Renal pelvis (tissue), 12 donors: ENCODE results near the gene TXN2. TPM values are rescaled to one million over a fixed set of nuclear protein-coding genes. Genes with fewer than 3 reads are reported as not detected.
"Not testable (repeated sequence)": the region's sequence is repeated elsewhere in the genome, so short reads cannot be mapped to it uniquely, and the experiment has no call there.

ENCODE experiments used
- DNase-seq: peaks from one replicate; pipeline ENCODE4 v3.0.0-alpha.2; 2013
- long read RNA-seq, 16 experiments: transcript quantifications; one replicate each; lab custom pipeline, GENCODE V29; 2026
- polyA plus RNA-seq, 3 donors: library from polyadenylated mRNA; unstranded; fragments of 120-200 nt; gene quantifications; one replicate each; pipeline ENCODE4 v1.2.1, GENCODE V29; 2013; ENCODE audit not compliant: insufficient read length in 3 of 3

TXN2 gene, protein sequence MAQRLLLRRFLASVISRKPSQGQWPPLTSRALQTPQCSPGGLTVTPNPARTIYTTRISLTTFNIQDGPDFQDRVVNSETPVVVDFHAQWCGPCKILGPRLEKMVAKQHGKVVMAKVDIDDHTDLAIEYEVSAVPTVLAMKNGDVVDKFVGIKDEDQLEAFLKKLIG
- 100 to 1,000 TPM; 124 to 142 (median 126) TPM for polyA plus RNA-seq
- long read RNA-seq, donor 1, transcript TXN2-204 (4 exons, 1,280 nt) = minor isoform, 9 of 94 reads
- long read RNA-seq, donor 1, transcript TXN2-201 (4 exons, 1,736 nt) = major isoform, 60 of 94 reads
- long read RNA-seq, donor 1, partial matches to known transcripts = 23 of 94 reads
- long read RNA-seq, donor 1, other reads (novel, unspliced or antisense) = 0 of 94 reads
- long read RNA-seq, donor 2, transcript TXN2-201 (4 exons, 1,736 nt) = major isoform, 87 of 114 reads
- long read RNA-seq, donor 2, transcript TXN2-204 (4 exons, 1,280 nt) = minor isoform, 5 of 114 reads
- long read RNA-seq, donor 2, partial matches to known transcripts = 20 of 114 reads
- long read RNA-seq, donor 2, other reads (novel, unspliced or antisense) = 0 of 114 reads
- long read RNA-seq, donor 3, transcript TXN2-201 (4 exons, 1,736 nt) = major isoform, 59 of 86 reads
- long read RNA-seq, donor 3, partial matches to known transcripts = 22 of 86 reads
- long read RNA-seq, donor 3, other reads (novel, unspliced or antisense) = 0 of 86 reads
- long read RNA-seq, donor 4, transcript TXN2-201 (4 exons, 1,736 nt) = major isoform, 57 of 79 reads
- long read RNA-seq, donor 4, partial matches to known transcripts = 20 of 79 reads
- long read RNA-seq, donor 4, other reads (novel, unspliced or antisense) = 0 of 79 reads
- long read RNA-seq, donor 5, transcript TXN2-201 (4 exons, 1,736 nt) = major isoform, 36 of 57 reads
- long read RNA-seq, donor 5, partial matches to known transcripts = 15 of 57 reads
- long read RNA-seq, donor 5, other reads (novel, unspliced or antisense) = 0 of 57 reads
- long read RNA-seq, donor 6, transcript TXN2-204 (4 exons, 1,280 nt) = minor isoform, 6 of 95 reads
- long read RNA-seq, donor 6, transcript TXN2-201 (4 exons, 1,736 nt) = major isoform, 64 of 95 reads
- long read RNA-seq, donor 6, partial matches to known transcripts = 24 of 95 reads
- long read RNA-seq, donor 6, other reads (novel, unspliced or antisense) = 0 of 95 reads
- long read RNA-seq, donor 7, transcript TXN2-201 (4 exons, 1,736 nt) = major isoform, 61 of 115 reads
- long read RNA-seq, donor 7, transcript TXN2-204 (4 exons, 1,280 nt) = minor isoform, 8 of 115 reads
- long read RNA-seq, donor 7, partial matches to known transcripts = 46 of 115 reads
- long read RNA-seq, donor 7, other reads (novel, unspliced or antisense) = 0 of 115 reads
- long read RNA-seq, donor 8, transcript TXN2-201 (4 exons, 1,736 nt) = major isoform, 25 of 42 reads
- long read RNA-seq, donor 8, partial matches to known transcripts = 14 of 42 reads
- long read RNA-seq, donor 8, other reads (novel, unspliced or antisense) = 0 of 42 reads
- long read RNA-seq, donor 9, transcript TXN2-204 (4 exons, 1,280 nt) = minor isoform, 5 of 102 reads
- long read RNA-seq, donor 9, transcript TXN2-201 (4 exons, 1,736 nt) = major isoform, 73 of 102 reads
- long read RNA-seq, donor 9, partial matches to known transcripts = 22 of 102 reads
- long read RNA-seq, donor 9, other reads (novel, unspliced or antisense) = 0 of 102 reads
- long read RNA-seq, donor 10, transcript TXN2-201 (4 exons, 1,736 nt) = major isoform, 48 of 72 reads
- long read RNA-seq, donor 10, transcript TXN2-204 (4 exons, 1,280 nt) = minor isoform, 6 of 72 reads
- long read RNA-seq, donor 10, partial matches to known transcripts = 16 of 72 reads
- long read RNA-seq, donor 10, other reads (novel, unspliced or antisense) = 0 of 72 reads
- long read RNA-seq, donor 11, transcript TXN2-201 (4 exons, 1,736 nt) = major isoform, 45 of 67 reads
- long read RNA-seq, donor 11, partial matches to known transcripts = 19 of 67 reads
- long read RNA-seq, donor 11, other reads (novel, unspliced or antisense) = 0 of 67 reads
- long read RNA-seq, donor 12, transcript TXN2-201 (4 exons, 1,736 nt) = major isoform, 76 of 105 reads
- long read RNA-seq, donor 12, partial matches to known transcripts = 23 of 105 reads
- long read RNA-seq, donor 12, other reads (novel, unspliced or antisense) = 0 of 105 reads
- long read RNA-seq, donor 13, transcript TXN2-201 (4 exons, 1,736 nt) = major isoform, 42 of 61 reads
- long read RNA-seq, donor 13, partial matches to known transcripts = 16 of 61 reads
- long read RNA-seq, donor 13, other reads (novel, unspliced or antisense) = 0 of 61 reads
- long read RNA-seq, donor 14, transcript TXN2-204 (4 exons, 1,280 nt) = minor isoform, 10 of 196 reads
- long read RNA-seq, donor 14, transcript TXN2-201 (4 exons, 1,736 nt) = major isoform, 105 of 196 reads
- long read RNA-seq, donor 14, partial matches to known transcripts = 79 of 196 reads
- long read RNA-seq, donor 14, other reads (novel, unspliced or antisense) = 0 of 196 reads
- long read RNA-seq, donor 15, transcript TXN2-201 (4 exons, 1,736 nt) = major isoform, 99 of 134 reads
- long read RNA-seq, donor 15, partial matches to known transcripts = 30 of 134 reads
- long read RNA-seq, donor 15, other reads (novel, unspliced or antisense) = 0 of 134 reads
- long read RNA-seq, donor 16, transcript TXN2-204 (4 exons, 1,280 nt) = minor isoform, 5 of 104 reads
- long read RNA-seq, donor 16, transcript TXN2-201 (4 exons, 1,736 nt) = major isoform, 77 of 104 reads
- long read RNA-seq, donor 16, partial matches to known transcripts = 21 of 104 reads
- long read RNA-seq, donor 16, other reads (novel, unspliced or antisense) = 0 of 104 reads

- peak; percentile 97 for DNase-seq
Measured at GRCh38 chr22:36481393-36482168, at the start of gene TXN2. Gene TXN2 (minus strand): TSS chr22:36481640. CDS start chr22:36480837, 803 bp downstream.

DNA sequence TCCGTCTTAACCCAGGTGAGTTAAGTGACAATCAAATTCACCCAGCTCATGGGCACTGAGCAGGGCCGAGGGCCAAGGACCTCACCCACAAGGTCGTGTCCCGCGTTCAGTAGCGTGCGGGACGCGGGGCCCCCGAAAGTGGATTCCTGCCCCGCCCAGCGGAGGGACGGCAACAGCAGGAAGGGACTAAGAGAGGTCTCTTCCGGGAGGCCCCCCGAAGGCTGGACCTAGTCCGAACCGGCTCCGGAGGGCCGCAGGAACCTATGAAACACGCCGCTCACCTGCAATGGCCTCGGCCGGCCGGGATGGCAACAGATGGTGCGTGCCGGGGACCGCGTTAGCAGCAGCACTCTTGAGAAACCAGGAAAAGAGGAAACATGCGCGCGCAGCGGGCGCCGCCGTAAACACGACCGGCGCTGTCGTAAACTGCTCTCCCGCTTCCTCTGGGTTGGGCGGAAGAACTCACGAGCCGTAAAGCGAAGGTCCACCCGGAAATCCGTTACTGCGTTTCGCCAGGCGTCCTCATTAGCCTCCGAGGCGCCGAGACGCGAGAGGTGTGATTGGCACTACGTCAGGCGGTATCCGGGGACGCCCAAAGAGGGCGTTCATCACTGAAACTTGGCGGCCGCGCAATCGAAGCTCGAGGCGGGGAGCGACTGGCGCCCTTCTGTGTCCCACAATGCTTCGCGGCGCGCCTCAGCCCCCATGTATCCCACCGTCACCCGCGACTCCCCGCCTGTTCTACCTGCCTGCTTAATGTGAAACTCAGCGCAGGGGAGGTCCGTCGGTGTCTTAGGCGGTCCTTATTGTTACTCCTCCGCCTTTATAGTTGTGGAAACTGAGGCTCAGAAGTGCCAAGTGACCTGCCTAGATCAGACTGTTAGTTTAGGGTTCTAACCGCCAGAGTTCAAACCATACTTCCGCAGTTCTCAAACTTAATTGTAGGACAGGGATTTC lies 47.6 kb upstream of the TXN2 start, which contains the start of gene EIF3D:
EIF3D (minus strand) TSS at position 372 of the 957 bp plus-strand sequence. CDS start 3,045 bp downstream, outside the sequence.
- DNase-seq = peak; percentile 99

GRCh38 chr22:36528341-36528740 lies 46.9 kb upstream of the TXN2 start:
- no peak for DNase-seq

- no peak for DNase-seq
Measured at GRCh38 chr22:36522662-36523061, 41.2 kb upstream of the TXN2 start.

- DNase-seq = no peak
Measured at GRCh38 chr22:36520423-36520822, 39.0 kb upstream of the TXN2 start.

GRCh38 chr22:36519906-36520305 lies 38.5 kb upstream of the TXN2 start:
- not testable (repeated sequence) for DNase-seq

DNA sequence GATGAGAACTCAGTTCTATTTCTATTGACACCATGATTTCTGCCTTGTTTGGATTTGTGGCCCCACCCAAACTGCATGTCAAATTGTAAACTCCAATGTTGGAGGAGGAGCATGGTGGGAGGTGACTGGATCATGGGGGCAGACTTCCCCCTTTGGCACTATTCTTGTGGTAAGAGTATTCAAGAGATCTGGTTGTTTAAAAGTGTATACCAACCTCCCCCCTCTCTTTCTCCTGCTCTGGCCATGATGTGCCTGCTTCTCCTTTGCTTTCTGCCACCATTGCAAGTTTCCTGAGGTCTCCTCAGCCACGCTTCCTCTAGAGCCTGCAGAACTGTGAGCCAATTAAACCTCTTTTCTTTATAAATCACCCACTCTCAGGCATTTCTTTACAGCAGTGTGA lies 33.3 kb upstream of the TXN2 start:
- DNase-seq = no peak

DNA sequence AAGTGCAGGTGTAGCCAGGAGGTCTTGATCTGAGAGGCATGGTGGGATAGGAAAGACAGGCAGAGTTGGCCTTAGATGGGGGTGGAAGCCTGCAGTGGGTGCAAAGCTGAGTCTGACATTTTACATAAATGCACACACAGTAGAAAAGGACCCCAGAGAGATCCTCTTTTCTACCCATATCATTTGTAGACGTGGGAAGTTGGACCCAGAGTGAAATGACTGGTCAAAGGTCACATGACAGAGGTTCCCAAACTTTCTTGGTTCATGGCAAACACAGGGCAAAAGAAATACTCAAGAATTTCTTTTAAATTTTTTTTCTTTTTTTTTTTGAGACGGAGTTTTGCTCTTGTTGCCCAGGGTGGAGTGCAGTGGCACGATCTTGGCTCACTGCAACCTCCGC lies 31.6 kb upstream of the TXN2 start:
- DNase-seq = no peak

- DNase-seq = no peak
Measured at GRCh38 chr22:36512333-36512732, 30.9 kb upstream of the TXN2 start.

DNA sequence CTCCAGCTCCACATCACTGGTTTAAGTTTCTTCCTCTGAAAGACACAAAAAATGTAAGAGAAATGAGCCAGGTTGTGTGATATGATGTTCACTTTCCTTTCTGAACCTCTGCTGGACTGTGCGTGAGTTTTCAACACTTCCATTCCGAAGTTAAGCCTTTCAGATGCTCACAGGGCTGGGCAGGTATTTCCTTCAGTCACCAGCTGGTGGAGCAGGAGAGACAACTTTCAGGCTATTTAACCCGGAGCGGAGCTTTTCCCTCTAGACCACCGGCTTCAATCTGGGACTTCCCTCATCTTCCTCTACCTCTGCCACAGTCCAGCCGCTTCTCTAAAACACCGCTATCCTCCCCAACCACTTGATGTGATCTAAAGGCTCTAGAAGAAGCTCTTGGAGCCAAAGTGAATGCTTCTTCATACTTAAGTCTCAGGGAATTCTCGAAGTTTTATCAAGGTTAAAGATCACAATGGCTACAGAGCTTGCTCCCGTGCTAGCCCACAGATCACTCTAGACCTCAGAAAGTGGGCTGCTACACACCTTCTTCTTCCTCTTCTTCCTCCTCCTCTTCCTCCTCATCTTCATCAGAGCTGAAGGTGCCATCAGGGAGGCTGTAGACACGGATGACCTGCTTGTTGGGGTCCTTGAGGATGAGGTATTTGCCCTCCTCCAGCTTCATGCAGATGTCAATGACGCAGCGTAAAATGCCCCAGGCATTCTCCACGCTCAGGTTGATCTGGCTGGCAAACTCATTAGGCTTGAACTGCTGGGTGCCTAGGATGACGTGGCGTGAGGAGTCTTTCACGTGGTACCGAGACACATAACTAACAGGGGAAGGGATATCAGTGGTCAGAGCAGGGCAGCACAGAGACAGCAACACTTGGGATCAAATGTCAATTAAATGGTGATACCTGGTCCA lies 29.8 kb upstream of the TXN2 start:
- peak; percentile 63 for DNase-seq

DNA sequence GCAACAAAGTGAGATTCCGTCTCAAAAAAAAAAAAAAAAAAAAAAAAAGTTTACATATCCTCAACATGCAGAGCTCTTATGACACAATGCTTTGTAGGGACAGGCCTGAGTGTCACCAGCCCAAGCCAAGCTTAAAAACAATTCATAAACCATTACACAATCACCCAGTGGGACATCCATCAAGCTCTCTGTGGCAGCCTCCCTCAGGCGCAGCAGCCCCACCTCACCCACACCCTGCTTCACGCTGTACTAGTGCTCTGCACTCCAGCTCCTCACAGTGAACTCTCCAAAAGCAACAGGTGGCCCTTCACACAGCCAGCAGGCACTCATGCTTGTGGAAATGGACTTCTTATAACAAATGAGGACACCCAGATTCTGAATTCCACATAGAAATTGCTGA lies 28.9 kb upstream of the TXN2 start:
- no peak for DNase-seq

- DNase-seq = no peak
Measured at GRCh38 chr22:36507518-36508010, 26.1 kb upstream of the TXN2 start.

GRCh38 chr22:36506637-36507517 lies 25.4 kb upstream of the TXN2 start, which contains the start of gene FOXRED2:
Gene FOXRED2 (minus strand): TSS chr22:36507040. CDS start chr22:36506422, 618 bp downstream.
- DNase-seq = peak; percentile 86
